Stimulated activated CD8-positive, alpha-beta memory T cell treated with anti-CD3 and anti-CD28 coated beads, Interleukin-12 subunit alpha, Interleukin-12 subunit beta, amount 100 ng/mL, for 4 hours (primary cell): ENCODE data around the gene CPB1.
"Not testable (repeated sequence)": the region's sequence is repeated elsewhere in the genome, so short reads cannot be mapped to it uniquely, and the experiment has no call there.

Experiments
- DNase-seq: peaks from one replicate; pipeline ENCODE4 v3.0.0-alpha.2; 2020; ENCODE audit warnings: low read depth

Gene CPB1

DNA sequence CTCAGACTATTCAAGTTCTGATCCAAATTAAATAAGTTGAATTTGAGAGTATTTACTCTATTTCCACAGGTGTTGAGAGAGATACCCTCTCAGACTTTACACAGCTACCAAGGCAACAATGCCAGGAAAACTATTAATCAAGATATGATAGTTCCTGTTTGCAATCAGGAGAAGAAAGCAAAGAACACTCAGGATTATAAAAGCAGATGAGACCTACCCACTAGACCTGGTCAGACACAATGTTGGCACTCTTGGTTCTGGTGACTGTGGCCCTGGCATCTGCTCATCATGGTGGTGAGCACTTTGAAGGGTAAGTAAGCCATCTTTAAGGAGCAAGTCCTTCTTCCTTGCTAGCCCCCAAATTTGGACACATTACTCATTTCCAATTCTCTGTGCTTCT, at the start of gene CPB1:
Gene CPB1, plus strand, starts transcription at position 227 of the 400 bp plus-strand sequence. Its CDS starts 13 bp downstream, at position 240.
- DNase-seq = no peak

DNA sequence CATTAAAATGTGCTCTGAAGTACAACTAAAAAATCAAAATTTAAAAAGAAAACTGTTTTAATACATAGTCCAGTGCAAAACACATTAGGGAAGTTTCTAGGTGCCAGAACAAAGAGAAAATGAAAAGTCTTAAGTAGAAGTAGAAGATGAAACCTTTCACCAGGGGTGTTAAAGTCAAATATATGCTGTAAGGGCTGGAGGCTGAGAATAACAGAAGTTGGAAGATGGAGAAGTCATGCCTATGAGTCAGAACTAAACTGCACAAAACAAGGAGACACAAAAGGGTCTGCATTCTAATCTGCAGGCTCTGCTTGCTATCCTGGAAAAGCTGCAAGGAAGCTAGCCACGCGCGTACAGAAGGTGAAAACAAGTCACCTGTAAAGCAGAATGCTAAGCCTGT, 48.7 kb upstream of the CPB1 start:
- no peak for DNase-seq

DNA sequence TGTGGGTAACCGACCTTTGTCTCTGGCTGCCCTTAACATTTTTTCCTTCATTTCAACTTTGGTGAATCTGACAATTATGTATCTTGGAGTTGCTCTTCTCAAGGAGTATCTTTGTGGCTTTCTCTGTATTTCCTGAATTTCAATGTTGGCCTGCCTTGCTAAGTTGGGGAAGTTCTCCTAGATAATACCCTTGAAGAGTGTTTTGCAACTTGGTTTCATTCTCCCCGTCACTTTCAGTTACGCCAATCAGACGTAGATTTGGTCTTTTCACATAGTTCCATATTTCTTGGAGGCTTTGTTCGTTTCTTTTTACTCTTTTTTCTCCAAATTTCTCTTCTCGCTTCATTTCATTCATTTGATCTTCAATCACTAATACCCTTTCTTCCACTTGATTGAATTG, 42.6 kb upstream of the CPB1 start:
- DNase-seq = not testable (repeated sequence)

DNA sequence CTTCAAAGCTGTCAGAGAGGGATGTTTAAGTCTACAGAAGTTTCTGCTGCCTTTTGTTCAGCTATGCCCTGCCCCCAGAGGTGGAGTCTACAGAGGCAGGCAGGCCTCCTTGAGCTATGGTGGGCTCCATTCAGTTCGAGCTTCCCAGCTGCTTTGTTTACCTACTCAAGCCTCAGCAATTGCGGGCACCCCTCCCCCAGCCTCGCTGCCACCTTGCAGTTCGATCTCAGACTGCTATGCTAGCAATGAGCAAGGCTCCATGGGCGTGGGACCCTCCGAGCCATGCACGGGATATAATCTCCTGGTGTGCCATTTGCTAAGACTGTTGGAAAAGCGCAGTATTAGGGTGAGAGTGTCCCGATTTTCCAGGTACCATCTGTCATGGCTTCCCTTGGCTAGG, 41.5 kb upstream of the CPB1 start:
- DNase-seq = not testable (repeated sequence)

DNA sequence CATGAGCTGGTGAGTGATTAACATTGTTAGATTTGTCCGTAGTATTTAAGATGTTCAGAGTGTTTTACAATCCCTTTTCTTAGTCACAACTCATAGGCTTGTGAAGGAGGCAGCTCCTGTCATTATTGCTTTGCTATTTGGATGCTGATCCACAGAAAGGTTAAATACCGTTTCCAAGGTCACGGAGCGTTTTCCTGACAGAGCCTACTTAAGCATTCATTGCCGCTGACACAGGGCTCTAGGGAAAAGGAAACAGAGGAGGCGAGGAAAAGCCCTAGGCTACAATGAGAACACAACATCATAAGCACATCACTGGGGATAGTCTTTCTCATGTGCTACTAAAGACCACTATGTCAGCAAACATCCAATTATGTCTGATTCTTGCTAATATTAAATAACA, 38.5 kb upstream of the CPB1 start:
- no peak for DNase-seq

DNA sequence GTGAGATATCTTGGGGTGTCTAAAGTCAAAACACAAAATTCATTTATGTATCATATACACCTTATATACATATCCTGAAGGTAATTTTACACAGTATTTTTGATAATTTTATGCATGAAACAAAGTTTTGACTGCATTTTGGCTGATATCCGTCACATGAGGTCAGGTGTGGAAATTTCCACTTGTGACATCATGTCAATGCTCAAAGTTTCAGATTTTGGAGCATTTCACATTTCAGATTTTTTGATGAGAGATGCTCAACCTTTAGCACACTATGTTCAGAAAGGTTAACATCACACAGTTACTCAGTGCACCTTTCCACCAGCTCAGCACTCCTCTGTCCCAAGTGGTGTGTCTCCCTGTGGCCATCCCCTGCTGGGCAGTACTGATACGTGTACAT, 37.7 kb upstream of the CPB1 start:
- no peak for DNase-seq

DNA sequence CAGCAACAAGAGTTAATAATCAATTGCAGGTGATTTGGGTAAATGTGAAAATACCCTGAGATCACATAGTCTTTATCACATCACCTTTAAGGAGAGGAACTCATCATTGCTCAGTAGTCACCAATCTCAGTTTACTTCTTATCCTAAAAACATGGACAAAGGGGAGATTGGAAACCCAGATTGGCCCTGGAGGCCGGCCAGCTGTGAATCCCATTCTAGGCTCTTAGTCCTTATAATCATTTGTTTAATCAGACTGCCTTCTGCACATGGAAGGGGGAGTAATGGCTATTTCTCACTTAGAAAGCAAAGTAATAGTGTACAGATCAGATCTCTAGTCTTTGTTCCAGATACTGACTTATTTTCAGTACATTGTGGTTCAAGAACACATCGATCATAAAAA, 37.2 kb upstream of the CPB1 start:
- DNase-seq = no peak

DNA sequence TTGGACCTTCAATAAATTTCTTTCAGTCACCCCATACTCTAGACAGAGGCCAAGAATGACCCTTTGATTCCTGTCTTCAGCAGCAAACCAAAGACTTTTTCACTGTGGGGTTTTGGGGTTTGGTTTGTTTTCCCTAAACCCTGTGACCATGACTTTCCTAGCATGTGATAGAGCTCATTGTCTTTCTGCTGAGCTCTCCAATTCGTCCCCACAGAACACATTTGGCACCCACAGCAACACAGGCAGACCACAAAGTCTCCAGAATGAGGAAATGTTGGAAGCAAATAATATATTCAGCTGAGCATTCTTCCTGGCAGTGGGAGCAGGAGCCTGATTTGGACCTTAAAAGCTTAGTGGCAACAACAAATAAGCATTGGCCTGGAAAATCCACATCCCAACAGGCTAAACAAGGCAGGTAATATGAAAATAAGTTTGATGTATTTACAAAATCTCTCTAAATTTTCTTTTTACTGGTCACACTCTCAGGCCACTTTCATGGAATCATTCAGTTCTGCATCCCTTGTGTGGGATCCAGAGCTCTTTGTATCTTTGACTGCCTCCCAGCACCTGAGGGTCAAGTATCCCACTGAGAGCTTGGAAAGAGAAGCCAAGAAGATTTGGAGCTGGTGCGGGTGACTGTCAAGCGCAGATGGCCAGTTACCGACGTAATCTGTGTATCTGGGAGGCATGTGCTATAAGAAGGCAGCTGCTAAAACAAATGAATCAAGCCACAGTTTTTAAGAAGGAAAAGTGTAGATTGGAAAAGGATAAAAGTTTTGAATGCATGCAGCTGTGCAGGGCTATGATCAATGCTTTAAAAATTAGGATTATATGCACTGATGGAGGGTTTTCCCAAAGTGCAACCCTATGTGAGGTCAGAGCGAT, 36.5 kb upstream of the CPB1 start:
- DNase-seq = no peak

DNA sequence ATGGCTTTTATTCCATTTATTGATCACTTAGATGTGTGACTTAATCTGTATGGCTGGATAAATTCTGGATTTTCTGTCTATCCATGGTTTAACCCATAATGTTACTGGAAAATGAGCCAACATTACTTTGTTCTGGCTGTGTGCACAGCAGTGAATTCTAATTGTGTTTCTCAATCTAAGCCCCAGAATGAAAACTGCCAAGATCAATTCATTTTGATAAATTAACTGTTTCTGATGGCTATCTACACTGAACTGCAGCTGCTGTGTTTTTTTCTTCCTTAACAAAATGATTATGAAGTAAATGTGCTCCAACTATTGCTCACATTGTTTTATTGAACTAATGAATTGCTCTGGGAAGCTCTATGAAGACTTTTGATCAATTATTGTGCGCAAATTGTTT, 35.7 kb upstream of the CPB1 start:
- no peak for DNase-seq

DNA sequence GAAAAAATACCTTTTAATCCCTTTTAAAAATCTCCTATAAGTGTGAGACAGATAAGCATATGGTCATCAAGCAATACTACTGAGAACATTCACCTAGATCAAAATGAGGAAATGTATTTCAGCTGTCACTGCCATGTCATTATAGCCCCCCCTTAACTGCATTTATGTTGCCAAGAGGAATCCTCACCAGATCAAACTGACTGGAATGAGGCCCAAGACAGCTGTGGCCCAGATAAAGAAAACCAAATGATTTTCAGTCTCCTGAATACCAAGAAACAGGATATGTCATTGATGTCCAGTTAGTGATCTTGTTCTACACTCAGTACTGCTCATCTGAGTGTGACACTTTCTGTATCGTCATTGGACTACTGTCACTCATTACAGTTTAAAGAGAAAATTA, 35.1 kb upstream of the CPB1 start:
- DNase-seq = no peak

DNA sequence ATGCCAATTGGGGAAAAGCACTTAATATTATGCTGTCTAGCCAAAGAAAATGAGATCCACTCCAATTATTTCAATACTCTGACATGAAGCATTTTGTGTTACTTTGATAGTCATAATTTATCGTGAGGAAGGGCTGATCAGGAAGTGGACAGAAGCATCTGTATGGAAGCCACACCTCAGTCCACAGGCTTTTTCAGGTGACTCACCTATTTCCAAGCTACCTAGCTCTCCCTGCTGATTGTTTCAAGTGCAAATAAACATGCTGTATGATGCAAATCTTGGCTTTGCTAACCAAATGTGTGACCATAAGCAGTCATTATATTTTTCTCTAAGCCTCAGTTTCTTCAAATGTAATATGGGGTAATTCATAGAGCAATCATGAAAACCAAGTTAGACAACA, 30.8 kb upstream of the CPB1 start:
- DNase-seq = no peak

DNA sequence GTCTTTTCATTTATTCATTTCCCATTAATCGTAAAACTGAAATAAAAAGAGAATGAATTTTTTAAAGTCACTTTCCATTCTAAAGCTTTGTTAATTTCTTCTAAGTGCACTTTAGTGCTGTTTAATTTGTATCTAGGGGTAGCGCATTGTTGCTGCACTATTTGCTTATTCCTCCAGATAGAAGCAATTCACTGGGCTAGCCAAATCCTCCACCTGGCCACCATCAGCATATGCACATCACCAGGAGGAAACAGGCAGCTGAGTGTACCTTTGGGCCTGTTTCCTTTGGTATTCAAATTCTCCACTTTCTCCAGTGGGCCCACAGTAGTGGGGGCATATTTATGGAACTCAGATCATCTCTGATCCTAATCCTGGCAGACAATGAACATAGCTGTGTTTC, 29.8 kb upstream of the CPB1 start:
- no peak for DNase-seq

DNA sequence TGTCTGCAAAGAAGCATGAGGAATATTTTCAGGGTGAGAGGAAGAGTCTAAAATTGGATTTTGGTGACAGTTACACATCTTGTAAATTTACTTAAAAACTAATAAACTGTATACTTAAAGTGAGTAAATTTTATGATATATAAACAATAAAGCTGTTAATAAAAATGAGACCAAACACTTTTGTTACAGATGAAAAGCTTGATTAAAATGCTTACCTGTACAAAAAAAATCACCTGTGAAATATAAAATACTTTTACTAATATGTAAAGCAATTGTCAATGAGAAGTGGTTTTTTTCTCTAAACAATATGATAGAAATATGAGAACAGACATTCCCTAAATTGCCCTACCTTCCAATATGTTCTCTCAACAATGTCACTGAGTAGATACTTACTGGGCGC, 27.2 kb upstream of the CPB1 start:
- no peak for DNase-seq

DNA sequence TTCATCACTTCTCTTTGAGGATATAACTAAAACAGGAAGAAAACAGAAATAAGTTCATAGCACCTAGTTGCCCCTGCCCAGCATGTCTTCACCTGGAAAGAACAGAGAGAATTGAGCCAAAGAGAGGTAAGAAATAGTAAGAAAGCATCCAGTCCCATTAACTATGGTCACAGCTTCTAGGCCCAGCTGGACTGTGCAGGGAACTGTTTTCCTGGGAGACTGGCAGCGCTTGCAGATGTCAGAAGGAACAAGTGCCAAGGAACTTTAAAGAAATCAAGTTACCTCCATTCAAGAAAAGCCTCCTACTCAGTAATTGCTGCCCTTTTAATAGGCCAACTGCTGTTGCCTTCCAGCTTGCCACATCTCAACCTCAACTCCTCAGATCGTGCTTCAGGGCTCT, 17.8 kb upstream of the CPB1 start:
- no peak for DNase-seq

DNA sequence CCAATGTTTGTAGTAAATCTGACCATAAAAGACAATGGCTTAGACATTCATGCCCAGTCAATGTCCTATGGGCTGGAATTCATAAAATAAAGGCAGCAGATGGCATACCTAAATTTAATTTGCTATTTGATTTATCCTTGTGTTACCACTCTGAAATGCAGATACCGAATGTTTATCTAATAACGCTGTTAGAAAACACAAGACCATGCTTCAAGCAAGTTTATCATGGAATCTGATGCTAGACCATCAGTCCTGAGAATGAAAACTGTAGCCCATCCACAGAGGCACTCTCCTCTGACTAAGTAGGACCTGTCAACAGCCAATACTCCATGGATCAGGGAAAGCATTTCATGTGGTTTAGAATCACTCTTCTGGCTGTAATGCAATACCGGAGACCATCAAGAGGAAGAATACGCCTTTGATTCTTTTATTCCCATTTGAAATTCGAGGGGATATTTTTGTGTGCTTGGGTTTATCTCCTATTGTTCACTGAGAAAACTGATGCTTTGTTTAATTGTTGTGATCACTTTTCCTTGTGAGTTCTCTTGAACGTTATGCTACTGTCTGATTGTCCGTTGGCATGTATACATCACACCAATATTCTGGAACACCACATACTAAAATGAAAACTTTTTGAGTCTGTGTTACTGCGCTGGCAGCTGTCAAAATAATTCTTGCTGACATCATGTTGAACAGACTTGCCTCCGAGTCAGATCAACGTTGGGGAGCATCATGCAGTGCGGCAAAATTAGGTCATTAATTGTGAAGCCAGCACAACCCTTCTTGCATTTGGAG, 12.1 kb upstream of the CPB1 start:
- no peak for DNase-seq

DNA sequence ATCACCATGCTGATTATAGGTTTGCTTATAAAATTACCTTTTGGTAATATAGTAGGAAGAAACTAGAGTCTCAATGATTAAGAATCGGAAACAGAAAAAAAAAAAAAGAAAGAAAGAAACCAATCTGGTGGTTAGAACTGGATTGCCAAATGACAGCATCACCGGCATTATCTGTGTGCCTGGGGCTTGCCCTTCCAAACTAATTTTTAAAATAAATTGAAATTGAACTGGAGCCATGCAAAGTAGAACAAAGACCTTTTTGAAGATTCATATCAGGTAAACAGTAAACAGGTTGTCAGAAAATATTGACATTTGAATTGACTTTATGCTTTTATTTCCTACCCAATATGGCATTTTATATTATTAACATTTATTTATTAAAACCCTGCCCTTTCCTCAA, 11.2 kb upstream of the CPB1 start:
- no peak for DNase-seq

DNA sequence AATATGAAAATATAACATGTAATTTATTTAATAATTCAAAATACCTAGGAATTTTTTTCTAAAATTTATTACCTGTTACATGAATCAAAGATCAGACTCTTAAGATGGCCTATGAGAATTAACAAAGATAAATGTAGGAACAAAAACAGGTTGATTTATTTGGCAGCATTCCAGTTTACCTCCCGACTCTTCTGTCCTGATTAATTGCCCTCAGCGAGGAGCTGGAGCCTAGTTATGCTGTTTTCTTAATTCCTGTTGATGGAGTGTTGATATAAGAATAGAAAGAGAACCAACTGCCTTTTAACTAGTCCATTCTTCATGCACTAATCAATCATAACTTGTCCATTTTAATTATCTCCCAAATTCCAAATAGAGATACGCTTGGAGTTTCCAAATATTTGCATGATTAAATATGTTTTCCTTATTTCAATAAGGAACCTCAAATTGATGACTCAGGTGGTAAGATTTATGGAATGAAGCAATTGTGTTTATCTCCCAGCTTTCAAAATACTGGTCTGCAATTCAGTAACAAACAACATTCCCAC, 10.6 kb upstream of the CPB1 start:
- no peak for DNase-seq

DNA sequence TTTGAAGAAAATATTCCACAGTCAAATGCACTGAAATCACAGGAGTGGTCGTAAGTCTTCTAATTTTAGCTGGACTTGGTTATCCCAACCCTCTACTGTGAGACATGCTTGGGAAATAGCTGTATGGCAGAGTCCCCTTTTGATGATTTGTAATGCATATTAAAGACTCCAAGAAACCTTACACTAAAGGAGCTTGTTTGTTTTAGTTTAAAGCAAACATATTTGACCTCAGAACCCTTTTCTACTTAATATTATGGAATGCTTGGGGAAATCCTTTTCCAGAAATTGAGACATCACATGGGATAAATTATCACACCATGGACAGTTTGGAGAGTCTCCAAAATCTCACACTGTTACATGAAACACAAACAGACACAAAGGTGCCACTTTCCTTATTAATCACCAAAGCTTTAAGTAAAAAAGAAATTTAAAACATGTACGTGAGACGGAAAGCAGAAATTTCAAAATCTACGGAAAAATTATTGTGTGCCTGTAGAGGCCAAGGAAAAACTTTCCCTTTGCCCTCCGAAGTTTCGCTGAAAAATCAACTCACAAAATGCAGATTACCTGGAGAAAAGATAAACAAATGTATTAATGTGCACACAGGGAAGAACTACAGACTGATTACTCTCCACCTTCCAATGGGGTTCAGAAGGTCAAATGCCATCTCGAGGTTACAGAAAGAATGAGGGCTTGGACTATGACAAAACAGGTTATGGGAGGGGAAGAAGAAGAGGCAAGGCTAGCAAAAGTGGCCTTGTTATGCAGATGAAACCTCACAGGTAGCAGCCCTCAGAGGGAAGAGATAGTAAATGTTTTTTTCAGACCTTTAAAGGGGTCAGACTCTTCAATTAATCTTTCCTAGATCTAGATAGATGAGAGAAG, 7.0 kb upstream of the CPB1 start:
- no peak for DNase-seq

DNA sequence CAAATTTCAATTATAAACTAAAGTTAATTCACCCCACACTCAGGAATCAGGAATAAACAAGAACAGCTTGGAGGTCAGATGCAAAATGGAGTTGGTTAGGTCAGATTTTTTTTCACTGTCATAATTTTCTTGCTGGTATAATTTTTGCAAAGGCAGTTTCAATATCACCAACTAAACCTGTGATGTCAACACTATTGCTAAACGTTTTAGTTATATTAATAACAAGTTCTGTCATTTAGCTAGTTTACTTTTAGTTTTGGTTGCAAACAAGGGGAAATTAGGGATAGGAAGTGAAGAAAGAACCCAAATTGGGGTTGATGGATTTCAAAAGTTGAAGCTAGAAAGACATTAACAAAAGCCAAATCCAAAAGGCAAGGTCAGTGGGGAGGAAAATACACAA, 4.6 kb upstream of the CPB1 start:
- no peak for DNase-seq

DNA sequence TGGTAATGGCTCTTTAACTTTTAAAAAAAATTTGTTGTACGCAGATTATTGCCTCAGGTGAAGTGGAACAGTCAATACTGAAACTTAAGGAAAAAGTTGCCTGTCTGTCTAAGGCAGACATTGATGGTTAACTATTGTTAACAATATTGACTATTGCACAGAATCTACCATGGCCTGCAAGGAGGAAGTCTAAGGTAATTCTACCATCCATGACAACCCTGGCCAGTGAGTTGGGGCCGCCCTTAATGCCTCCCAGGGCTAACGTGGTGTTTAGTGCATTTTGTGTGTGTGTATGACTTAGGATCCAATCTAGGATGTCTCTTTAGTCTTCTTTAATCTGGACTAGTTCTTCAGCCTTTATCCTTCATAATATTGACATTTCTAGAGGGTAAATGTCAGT, 2.1 kb upstream of the CPB1 start:
- no peak for DNase-seq

DNA sequence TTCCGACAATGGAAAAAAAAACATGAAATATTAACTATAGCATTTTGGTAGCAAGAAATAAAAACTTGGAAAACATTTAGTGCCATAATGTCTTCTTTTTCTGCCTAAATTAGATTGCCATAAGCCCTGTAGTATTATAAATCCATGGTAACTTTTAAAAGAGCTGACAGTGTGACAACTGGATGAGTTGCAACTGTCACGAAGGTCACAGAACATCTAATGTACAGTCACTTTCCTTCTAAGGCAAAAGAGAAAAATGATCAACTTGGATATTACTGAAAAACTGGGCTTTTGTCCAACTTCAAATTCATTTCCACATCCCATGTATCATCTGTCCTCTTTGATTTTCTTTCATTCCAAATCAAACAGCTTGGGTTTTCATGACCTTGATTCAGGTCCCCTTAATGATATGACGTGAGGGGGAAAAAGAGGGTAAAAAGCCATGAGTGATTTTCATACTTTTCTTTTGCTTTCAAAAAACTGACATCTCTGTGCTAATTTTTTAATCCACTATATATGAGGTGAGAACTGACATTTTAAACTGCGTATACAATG, 602 bp downstream of the CPB1 start:
- DNase-seq = no peak

DNA sequence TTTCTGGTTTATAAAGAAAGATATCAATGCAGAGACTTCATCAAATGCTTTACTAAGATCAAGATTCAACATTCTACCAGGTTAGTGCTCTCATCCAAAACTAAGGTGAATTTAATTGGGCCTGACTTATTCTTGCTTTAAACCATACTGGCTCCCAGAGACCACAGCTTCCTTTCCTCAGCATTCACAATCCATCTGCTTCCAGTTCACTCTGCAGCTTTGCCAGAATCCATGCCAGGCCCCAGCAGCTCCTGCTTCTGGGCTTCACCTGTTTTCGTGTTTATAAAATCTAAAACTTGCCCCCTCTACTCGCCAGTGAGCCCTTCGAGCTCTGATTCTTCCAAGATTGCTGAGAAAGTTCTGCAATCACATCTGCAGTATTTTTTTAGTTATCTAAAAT, 2.3 kb downstream of the CPB1 start:
- no peak for DNase-seq
